MCF 10A (cell line): Measurements from ENCODE around the gene ADAM8. TPM values are rescaled to one million over a fixed set of nuclear protein-coding genes. Genes with fewer than 3 reads are reported as not detected.

Experiments
- BruUV-seq: library from RNA; stranded (reverse); fragments of 400-500 nt; replicated peaks from 2 replicates; lab custom pipeline; 2021; lab: Mats Ljungman, UMichigan
- CTCF ChIA-PET: fragments of 300-600 bp; sonication (Branson Sonifier 250); formaldehyde crosslinking; extraction: SDS; loops from one replicate; lab custom pipeline; 2021; ENCODE audit warnings: antibody characterized with exemption, inconsistent platforms; lab: Yijun Ruan, JAX
- POLR2A ChIA-PET: fragments of 300-600, 350-650 bp; sonication (Branson Sonifier 250); formaldehyde crosslinking; extraction: SDS; loops from one replicate; lab custom pipeline; 2020; ENCODE audit warnings: antibody characterized with exemption, inconsistent platforms; lab: Yijun Ruan, JAX
- DNase-seq: peaks from one replicate; pipeline ENCODE4 v3.0.0-alpha.2; 2018; ENCODE audit not compliant: unreplicated experiment
- H3K27ac Mint-ChIP-seq: one replicate; pipeline ENCODE4 v1.8.0; 2022; ENCODE audit warnings: mild to moderate bottlenecking, low read depth, mixed read lengths; ENCODE audit not compliant: unreplicated experiment
- H3K27me3 Mint-ChIP-seq: one replicate; pipeline ENCODE4 v1.8.0; 2022; ENCODE audit warnings: mixed read lengths; ENCODE audit not compliant: insufficient read depth, unreplicated experiment
- H3K36me3 Mint-ChIP-seq: one replicate; pipeline ENCODE4 v1.8.0; 2022; ENCODE audit warnings: mild to moderate bottlenecking, moderate library complexity, mixed read lengths; ENCODE audit not compliant: insufficient read depth, unreplicated experiment
- H3K4me1 Mint-ChIP-seq: one replicate; pipeline ENCODE4 v1.8.0; 2022; ENCODE audit warnings: mixed read lengths; ENCODE audit not compliant: insufficient read depth, unreplicated experiment
- H3K4me3 Mint-ChIP-seq: one replicate; pipeline ENCODE4 v1.8.0; 2022; ENCODE audit warnings: mild to moderate bottlenecking, moderate library complexity, mixed read lengths; ENCODE audit not compliant: unreplicated experiment
- H3K9me3 Mint-ChIP-seq: one replicate; pipeline ENCODE4 v1.8.0; 2022; ENCODE audit warnings: mixed read lengths; ENCODE audit not compliant: unreplicated experiment
- CTCF ChIP-seq: fragments of 200-600 bp; IDR thresholded peaks from one replicate; pipeline ENCODE4 v1.8.0; 2022; ENCODE audit warnings: antibody characterized with exemption, mild to moderate bottlenecking; ENCODE audit not compliant: unreplicated experiment
- intact Hi-C: fragments of 100-400 bp; cut with micrococcal nuclease; formaldehyde crosslinking; loops from 2 replicates; pipeline ENCODE4 v1.14.1; 2022
- total RNA-seq: library from RNA; stranded (reverse); gene quantifications from 2 replicates; pipeline ENCODE4 v1.2.3, GENCODE V29; 2022

Gene ADAM8
- total RNA-seq, 1 experiment from 2014 or later = 23.2 TPM

DNA sequence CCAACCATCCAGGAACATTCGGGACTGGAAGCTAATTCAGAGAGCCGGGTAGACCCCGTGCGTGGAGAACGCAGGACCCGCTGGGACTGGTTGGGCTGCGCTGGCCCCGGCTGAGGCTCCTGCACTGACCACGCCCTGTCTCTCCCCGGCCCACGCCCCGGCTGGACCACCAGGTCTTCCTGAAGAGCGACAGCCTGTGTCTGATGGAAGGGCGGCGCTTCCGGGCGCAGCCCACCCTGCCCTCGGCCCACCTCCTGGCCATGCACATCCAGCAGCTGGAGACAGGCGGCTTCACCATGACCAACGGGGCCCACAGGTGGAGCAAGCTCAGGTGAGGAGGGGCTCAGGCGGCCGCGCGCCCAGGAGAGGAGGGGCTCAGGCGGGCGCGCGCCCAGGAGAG, 56.9 kb downstream of the ADAM8 start:
- H3K36me3 Mint-ChIP-seq = no peaks in the 10 kb centered on the region
- ChIA-PET POLR2A (no interaction called here), CTCF (no interaction called here)
- no peaks in the 10 kb centered on the region for H3K27me3 Mint-ChIP-seq
- no peak for TF ChIP-seq CTCF
- intact Hi-C loops = no loop called here
- no TSS peak for BruUV-seq
- H3K9me3 Mint-ChIP-seq = peaks cover 8% of the 10 kb centered on the region
- DNase-seq = no peak
- H3K4me3 Mint-ChIP-seq = no peak overlapping the region
- H3K4me1 Mint-ChIP-seq = no peaks in the 10 kb centered on the region
- no peak overlapping the region for H3K27ac Mint-ChIP-seq

GRCh38 chr10:133218891-133219290, 57.8 kb downstream of the ADAM8 start:
- Mint-ChIP-seq H3K27me3 (no peaks in the 10 kb centered on the region), H3K4me3 (no peak overlapping the region), H3K4me1 (no peaks in the 10 kb centered on the region), H3K27ac (no peak overlapping the region), H3K36me3 (no peaks in the 10 kb centered on the region), H3K9me3 (peaks cover 8% of the 10 kb centered on the region)
- POLR2A ChIA-PET = no interaction called here
- no TSS peak for BruUV-seq
- no peak for TF ChIP-seq CTCF
- intact Hi-C loops = no loop called here
- no peak for DNase-seq
- CTCF ChIA-PET = interaction anchor here (0.8 kb wide), 1 partner anchor 76 kb away, joined by 4 read pairs; no protein-coding TSS in a partner anchor

DNA sequence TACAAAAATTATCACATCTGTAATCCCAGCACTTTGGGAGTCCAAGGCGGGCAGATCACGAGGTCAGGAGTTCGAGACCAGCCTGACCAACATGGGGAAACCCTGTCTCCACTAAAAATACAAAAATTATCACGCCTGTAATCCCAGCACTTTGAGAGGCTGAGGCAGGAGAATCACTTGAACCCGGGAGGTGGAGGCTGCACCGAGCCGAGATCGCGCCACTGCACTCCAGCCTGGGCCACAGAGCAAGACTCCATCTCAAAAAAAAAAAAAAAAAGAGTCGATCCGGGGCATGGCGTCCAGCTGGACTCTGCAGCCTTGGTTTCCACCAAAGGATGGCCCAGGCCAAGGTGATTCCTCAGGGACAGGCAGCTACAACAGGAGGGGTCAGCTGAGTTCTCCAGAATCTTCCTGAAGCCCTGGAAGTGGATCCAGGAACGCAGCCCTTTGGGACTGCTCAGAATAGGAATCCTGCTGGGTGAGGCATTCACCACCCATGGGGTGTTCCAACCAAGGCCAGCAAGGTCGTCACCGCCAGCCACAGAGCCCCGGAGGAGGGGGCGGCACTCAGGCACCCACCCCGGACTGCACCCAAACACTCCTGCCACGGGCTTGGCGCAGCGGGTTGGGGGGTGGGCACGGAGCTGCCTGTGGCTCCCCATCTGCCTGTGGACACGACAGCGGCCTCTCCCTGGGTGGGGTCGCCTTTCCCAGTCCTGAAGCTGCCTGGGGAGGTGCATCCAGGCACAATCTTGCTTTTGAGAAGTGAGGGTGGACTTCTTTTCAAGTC, 58.7 kb downstream of the ADAM8 start:
- Mint-ChIP-seq H3K9me3 (peaks cover 8% of the 10 kb centered on the region), H3K4me1 (no peaks in the 10 kb centered on the region), H3K36me3 (no peaks in the 10 kb centered on the region), H3K27me3 (no peaks in the 10 kb centered on the region), H3K4me3 (no peak overlapping the region), H3K27ac (no peak overlapping the region)
- TF ChIP-seq CTCF = no peak
- no TSS peak for BruUV-seq
- no peak for DNase-seq
- ChIA-PET CTCF (interaction anchor here (0.8 kb wide), 1 partner anchor 75 kb away, joined by 4 read pairs; no protein-coding TSS in a partner anchor), POLR2A (no interaction called here)
- intact Hi-C loops = no loop called here

DNA sequence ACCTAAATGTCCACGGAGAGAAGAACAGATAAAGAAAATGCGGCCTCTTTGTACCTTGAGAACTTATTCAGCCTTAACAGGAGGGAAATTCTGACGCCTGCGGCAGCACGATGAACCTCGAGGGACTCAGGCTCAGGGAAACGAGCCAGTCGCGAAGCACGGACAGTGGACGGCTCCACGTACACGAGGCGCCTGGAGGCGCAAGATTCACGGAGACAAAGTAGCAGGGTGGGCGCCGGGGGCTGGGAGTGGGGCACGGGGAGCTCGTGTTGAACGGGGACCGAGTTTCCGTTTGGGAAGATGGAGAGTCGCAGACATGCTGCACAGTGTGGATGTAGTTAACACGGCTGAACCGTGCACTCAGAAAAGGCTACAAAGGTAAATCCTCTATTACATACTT, 59.9 kb downstream of the ADAM8 start:
- POLR2A ChIA-PET = no interaction called here
- Mint-ChIP-seq H3K9me3 (peaks cover 8% of the 10 kb centered on the region), H3K27ac (no peak overlapping the region), H3K27me3 (no peaks in the 10 kb centered on the region), H3K4me1 (no peaks in the 10 kb centered on the region), H3K36me3 (no peaks in the 10 kb centered on the region), H3K4me3 (no peak overlapping the region)
- TF ChIP-seq CTCF = no peak
- intact Hi-C loops = no loop called here
- no TSS peak for BruUV-seq
- CTCF ChIA-PET = no interaction called here
- no peak for DNase-seq
